ENCODE measurements around the gene LARGE1. TPM values are rescaled to one million over a fixed set of nuclear protein-coding genes. Genes with fewer than 3 reads are reported as not detected.

LARGE1 gene
- total and polyA plus RNA-seq, 2 experiments from 2014 or later: 21.2 to 23.6 TPM

- H3K9me3 ChIP-seq (ENCODE audit: low read depth): no peaks in the 10 kb centered on the region
- no peaks in the 10 kb centered on the region for H3K4me1 ChIP-seq (ENCODE audit: insufficient read depth)
- H3K27me3 ChIP-seq: no peaks in the 10 kb centered on the region
- DNase-seq (ENCODE audit: low spot score): no peak
- no peak overlapping the region for H2AFZ ChIP-seq
- TF ChIP-seq, protein P1, sequence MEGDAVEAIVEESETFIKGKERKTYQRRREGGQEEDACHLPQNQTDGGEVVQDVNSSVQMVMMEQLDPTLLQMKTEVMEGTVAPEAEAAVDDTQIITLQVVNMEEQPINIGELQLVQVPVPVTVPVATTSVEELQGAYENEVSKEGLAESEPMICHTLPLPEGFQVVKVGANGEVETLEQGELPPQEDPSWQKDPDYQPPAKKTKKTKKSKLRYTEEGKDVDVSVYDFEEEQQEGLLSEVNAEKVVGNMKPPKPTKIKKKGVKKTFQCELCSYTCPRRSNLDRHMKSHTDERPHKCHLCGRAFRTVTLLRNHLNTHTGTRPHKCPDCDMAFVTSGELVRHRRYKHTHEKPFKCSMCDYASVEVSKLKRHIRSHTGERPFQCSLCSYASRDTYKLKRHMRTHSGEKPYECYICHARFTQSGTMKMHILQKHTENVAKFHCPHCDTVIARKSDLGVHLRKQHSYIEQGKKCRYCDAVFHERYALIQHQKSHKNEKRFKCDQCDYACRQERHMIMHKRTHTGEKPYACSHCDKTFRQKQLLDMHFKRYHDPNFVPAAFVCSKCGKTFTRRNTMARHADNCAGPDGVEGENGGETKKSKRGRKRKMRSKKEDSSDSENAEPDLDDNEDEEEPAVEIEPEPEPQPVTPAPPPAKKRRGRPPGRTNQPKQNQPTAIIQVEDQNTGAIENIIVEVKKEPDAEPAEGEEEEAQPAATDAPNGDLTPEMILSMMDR (IDR thresholded peaks at IDR 0.05; ENCODE audit: poor library complexity): no peak
- no peak for TF ChIP-seq EZH2phosphoT487 (IDR thresholded peaks at IDR 0.05; ENCODE audit: low read depth, severe bottlenecking, unreplicated experiment)
- TF ChIP-seq EZH2 (IDR thresholded peaks at IDR 0.05; ENCODE audit: borderline replicate concordance): no peak
- H3K4me3 ChIP-seq: no peak overlapping the region
- no peaks in the 10 kb centered on the region for H3K9me2 ChIP-seq (replicated peaks; ENCODE audit: insufficient read depth)
- peak overlapping the region; percentile 20 for H3K27ac ChIP-seq
- H3K79me2 ChIP-seq: no peaks in the 10 kb centered on the region
- peak overlapping the region; percentile 58 for H3K4me2 ChIP-seq
- no peaks in the 10 kb centered on the region for H3K36me3 ChIP-seq (replicated peaks; ENCODE audit: insufficient read depth, low read depth)
- 79% methylated on average over 11 of the region's 11 CpGs for WGBS (ENCODE audit: low lambda C conversion rate, missing lambda C conversion rate)
- no peaks in the 10 kb centered on the region for H4K20me1 ChIP-seq (ENCODE audit: insufficient read depth, poor library complexity, severe bottlenecking)
Measured at GRCh38 chr22:33302549-33302948, 617.7 kb downstream of the LARGE1 start.

DNA sequence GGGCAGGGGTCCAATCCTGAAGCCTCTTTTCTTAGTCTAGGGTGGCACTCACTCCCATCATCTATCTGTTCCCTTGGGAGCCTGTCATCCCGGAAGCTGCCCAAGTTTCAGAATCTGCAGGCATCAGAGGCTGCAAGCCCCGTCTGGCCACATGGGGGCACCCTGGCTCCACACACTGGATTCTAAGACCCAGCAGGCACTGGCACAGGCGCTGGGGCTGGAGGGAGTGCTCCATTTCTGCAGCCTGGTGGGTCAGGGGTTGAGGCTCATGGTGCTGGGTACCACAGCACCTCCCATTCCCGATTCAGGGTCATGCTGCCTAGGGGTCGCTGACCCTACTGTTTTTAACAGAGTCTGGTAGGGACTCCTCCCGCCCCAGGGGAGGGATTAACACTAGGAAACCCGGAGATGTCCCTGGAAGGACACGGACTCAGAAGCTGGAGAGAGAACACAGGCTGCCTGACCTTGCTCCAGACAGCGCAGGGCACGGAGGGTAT is 618.2 kb downstream of the LARGE1 start:
- no peak overlapping the region for H2AFZ ChIP-seq
- TF ChIP-seq EZH2phosphoT487 (IDR thresholded peaks at IDR 0.05; ENCODE audit: low read depth, severe bottlenecking, unreplicated experiment): no peak
- TF ChIP-seq, protein P1 (IDR thresholded peaks at IDR 0.05; ENCODE audit: poor library complexity): peak; percentile 96
- peak overlapping the region; percentile 58 for H3K4me2 ChIP-seq
- no peaks in the 10 kb centered on the region for H4K20me1 ChIP-seq (ENCODE audit: insufficient read depth, poor library complexity, severe bottlenecking)
- H3K9me2 ChIP-seq (replicated peaks; ENCODE audit: insufficient read depth): no peaks in the 10 kb centered on the region
- WGBS (ENCODE audit: low lambda C conversion rate, missing lambda C conversion rate): 19% methylated on average over 10 of the region's 10 CpGs
- no peak overlapping the region for H3K4me3 ChIP-seq
- no peaks in the 10 kb centered on the region for H3K4me1 ChIP-seq (ENCODE audit: insufficient read depth)
- no peaks in the 10 kb centered on the region for H3K27me3 ChIP-seq
- H3K27ac ChIP-seq: peak overlapping the region; percentile 20
- H3K79me2 ChIP-seq: no peaks in the 10 kb centered on the region
- H3K36me3 ChIP-seq (replicated peaks; ENCODE audit: insufficient read depth, low read depth): no peaks in the 10 kb centered on the region
- peak; percentile 88 for DNase-seq (ENCODE audit: low spot score)
- H3K9me3 ChIP-seq (ENCODE audit: low read depth): no peaks in the 10 kb centered on the region

DNA sequence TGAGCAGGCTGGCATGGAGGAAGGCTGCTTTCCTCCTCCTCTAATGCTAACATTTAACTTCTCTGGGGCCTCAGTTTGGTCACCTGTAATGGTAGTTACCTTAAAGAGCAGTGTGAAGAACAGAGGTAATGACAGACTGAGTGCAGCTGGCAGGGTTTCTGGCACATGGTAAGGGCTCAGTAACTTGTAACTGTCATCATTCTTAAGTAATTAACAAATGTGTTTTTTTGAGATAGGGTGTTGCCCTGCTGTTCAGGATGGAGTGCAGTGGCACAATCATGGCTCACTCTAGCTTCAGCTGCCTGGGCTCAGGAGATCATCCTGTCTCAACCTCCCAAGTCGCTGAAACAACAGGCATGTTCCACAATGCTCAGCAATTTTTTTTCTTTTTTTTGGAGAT is 620.1 kb downstream of the LARGE1 start:
- H3K36me3 ChIP-seq (replicated peaks; ENCODE audit: insufficient read depth, low read depth): no peaks in the 10 kb centered on the region
- no peaks in the 10 kb centered on the region for H3K9me2 ChIP-seq (replicated peaks; ENCODE audit: insufficient read depth)
- TF ChIP-seq EZH2phosphoT487 (IDR thresholded peaks at IDR 0.05; ENCODE audit: low read depth, severe bottlenecking, unreplicated experiment) (no peak), EZH2 (IDR thresholded peaks at IDR 0.05; ENCODE audit: borderline replicate concordance) (no peak)
- TF ChIP-seq, protein P1 (IDR thresholded peaks at IDR 0.05; ENCODE audit: poor library complexity): no peak
- H3K4me2 ChIP-seq: no peak overlapping the region
- H3K27ac ChIP-seq: no peak overlapping the region
- 89% methylated on average over 1 of the region's 1 CpG for WGBS (ENCODE audit: low lambda C conversion rate, missing lambda C conversion rate)
- no peak overlapping the region for H3K4me3 ChIP-seq
- no peak for DNase-seq (ENCODE audit: low spot score)
- no peaks in the 10 kb centered on the region for H3K4me1 ChIP-seq (ENCODE audit: insufficient read depth)
- H3K27me3 ChIP-seq: no peaks in the 10 kb centered on the region
- H4K20me1 ChIP-seq (ENCODE audit: insufficient read depth, poor library complexity, severe bottlenecking): no peaks in the 10 kb centered on the region
- no peaks in the 10 kb centered on the region for H3K79me2 ChIP-seq
- H2AFZ ChIP-seq: no peak overlapping the region
- no peaks in the 10 kb centered on the region for H3K9me3 ChIP-seq (ENCODE audit: low read depth)

All from hepatocyte (in vitro differentiated cells).